CD4-positive, alpha-beta T cell treated with Interleukin-6 at 100 ng/mL for 8 hours (primary cell): ENCODE measurements around the gene CLIC4.
"Not testable (repeated sequence)": the region's sequence is repeated elsewhere in the genome, so short reads cannot be mapped to it uniquely, and the experiment has no call there.

Source experiments
- DNase-seq: peaks from one replicate; pipeline ENCODE4 v3.0.0-alpha.2; 2020; ENCODE audit warnings: mixed read lengths, low spot score

CLIC4 gene

DNA sequence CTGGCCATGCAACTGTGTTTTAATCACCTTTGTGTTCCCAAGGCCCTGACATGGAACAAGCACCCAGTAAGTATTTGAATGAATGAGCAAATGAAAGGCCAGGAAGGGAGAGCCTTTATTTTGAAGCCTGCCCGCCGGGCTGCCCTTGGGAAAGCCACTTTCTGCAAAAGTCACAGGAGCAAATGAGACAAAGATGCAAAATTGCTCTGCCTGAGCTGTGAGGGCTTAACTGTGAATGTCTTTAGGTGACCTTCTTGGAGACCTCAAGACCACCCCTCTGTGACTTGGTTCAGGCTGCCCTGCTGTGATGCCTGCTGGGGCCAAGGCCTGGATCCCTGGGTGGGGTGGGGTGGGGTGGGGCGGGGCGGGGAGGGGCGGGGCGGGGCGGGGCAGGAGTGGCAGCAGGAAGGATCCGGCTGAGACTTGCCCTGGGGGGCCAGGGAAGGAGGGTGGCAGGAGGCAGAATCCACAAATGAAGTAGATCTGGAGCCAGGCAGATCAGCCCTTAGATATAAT lies 130.8 kb downstream of the CLIC4 start:
- DNase-seq: no peak

DNA sequence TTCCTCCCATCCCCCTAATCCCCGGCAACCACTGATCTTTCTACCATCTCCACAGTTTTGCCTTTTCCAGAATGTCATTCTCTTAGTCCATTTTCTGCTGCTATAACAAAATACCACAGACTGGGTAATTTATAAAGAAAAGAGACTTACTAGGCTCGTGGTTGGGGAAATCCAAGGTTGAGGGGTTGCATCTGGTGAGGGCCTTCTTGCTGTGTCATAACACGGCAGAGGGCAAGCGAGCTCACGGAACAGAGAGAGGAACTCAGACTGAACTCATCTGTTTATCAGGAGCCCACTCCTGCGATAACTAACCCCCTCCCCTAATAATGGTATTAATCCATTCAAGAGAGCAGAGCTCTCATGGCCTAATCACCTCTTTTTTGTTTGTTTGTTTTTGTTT lies 132.8 kb downstream of the CLIC4 start:
- DNase-seq: no peak

DNA sequence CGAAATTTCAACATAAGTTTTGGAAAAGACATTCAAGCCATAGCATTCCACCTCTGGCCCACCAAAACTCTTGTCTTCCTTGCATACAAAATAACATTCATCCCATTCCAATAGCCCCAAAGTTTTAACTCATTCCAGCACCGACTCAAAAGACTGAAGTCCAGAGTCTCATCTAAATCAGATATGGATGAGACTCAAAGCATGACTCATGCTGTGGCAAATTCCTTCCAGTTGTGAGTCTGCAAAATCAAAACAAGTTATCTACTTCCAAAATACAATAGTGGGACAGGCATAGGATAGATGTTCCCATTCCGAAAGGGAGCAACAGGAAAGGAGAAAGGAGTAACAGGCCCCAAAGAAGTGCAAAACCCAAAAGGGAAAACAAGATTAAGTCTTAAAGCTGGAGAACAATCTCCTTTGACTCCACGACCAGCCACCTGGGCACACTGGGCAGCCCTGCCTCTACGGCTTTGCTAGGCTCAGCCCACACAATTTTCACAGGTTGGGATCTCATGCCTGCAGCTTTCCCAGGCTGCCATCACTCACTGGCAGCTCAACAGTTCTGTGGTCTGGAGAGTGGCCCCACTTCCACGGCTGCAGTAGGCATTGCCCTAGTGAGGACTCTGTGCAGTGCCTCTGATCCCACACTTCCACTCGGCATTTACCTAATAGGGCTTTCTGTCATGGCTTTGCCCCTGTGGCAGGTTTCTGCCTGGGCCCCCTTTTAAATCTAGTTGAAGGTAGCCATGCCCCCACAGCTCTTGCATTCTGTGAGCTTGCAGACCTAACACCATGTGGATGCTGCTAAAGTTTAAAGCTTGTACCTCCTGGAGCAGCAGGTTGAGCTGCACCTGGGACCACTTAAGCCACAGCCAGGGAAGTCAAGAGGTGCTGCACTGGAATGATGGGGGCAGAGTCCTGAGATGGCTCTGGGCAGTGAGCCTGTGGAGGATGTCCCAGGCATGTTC lies 133.8 kb downstream of the CLIC4 start:
- no peak for DNase-seq

DNA sequence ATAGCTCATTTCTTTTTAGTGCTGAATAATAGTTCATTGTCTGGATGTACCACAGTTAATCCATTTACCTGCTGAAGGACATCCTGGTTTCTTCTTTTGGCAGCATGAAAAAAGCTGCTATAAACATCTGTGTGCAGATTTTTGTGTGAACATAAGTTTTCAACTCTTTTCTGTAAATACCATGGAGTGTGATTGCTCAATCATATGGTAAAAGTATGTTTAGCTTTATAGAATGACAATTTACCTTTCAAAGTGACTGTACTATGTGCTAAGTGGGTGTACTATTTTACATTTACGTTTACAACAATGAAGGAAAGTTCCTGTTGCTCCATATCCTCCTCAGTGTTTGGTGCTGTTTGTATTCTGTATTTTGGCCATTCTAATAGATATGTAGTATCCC lies 135.8 kb downstream of the CLIC4 start:
- no peak for DNase-seq

DNA sequence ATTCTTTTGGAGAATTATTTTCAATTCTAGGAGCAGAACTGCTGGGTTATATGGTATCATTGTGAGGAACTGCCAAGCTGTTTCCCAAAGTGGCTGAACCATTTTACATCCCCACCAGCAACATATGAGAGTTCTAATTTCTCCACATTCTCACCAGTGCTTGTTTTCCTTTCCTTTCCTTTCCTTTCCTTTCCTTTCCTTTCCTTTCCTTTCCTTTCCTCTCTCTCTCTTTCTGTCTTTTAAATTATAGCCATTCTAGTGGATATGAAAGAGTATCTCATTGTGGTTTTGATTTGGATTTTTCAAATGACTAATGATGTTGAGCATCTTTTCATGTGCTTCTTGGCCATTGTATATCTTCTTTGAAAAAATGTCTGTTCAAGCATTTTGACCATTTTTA lies 139.5 kb downstream of the CLIC4 start:
- no peak for DNase-seq

GRCh38 chr1:24886241-24886640 lies 141.0 kb downstream of the CLIC4 start:
- DNase-seq: no peak

DNA sequence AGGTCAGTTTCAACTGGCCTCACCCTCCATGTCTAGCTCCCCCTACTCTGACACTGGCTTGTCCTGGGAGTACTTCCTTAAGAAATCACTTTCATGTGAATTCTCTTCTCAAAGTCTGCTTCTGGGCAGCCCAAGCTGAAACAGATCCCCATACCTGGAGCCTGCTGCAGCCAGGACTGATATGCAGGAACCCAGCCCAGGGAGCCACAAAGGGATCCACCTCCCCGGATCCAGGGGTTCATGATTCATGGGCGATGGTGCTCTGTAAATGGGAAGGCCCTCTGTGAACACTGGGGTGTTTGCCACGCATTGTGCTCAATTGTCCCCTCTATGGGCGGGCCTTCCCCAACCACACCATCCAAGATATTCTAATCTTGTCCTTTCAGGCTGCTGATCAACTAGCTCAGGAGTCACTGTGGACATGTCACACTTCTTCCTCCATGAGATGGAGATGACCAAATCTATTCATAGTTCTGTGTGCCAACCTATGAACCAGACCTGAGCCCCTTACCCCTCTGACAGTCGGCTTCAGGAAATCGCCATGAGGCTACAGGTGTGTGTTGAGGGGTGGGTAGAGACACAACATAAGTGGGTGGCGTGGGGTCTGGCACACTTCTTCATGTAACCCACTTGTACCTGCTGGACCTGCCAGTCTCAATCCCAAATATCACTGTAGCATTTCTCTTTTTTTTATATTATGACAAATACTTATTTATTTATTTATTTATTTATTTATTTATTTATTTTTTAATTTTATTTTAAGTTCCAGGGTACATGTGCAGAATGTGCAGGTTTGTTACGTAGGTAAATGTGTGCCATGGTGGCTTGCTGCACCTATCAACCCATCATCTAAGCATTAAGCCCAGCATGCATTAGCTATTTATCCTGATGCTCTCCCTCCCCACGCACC lies 143.1 kb downstream of the CLIC4 start:
- DNase-seq: no peak

GRCh38 chr1:24888971-24889676 lies 143.9 kb downstream of the CLIC4 start:
- no peak for DNase-seq

DNA sequence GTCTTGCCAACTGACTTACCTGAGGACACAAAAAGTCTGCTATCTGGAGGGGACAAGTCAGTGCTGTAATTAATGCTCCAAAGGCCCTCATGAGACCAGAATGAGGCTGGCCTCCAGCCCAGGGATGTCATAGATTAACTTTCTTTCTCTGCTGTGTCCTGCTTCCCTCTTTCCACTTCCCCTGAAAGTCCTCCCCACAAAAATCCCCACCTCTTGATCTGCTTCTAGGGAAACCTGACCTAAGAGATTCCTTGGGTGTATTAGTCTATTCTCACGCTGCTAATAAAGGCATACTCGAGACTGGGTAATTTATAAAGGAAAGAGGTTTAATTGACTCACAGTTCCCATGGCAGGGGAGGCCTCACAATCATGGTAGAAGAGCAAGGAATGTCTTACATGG lies 145.6 kb downstream of the CLIC4 start:
- no peak for DNase-seq

DNA sequence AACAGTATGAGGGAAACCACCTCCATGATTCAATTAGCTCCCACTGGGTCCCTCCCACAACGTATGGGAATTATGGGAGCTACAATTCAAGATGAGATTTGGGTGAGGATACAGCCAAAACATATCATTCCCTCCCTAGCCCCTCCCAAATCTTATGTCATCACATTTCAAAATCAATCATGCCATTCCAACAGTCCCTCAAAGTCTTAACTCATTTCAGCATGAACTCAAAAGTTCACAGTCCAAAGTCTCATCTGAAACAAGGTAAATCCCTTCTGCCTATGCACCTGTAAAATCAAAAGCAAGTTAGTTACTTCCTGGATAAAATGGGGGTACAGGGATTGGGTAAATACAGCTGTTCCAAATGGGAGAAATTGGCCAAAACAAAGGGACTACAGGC lies 146.1 kb downstream of the CLIC4 start:
- not testable (repeated sequence) for DNase-seq

DNA sequence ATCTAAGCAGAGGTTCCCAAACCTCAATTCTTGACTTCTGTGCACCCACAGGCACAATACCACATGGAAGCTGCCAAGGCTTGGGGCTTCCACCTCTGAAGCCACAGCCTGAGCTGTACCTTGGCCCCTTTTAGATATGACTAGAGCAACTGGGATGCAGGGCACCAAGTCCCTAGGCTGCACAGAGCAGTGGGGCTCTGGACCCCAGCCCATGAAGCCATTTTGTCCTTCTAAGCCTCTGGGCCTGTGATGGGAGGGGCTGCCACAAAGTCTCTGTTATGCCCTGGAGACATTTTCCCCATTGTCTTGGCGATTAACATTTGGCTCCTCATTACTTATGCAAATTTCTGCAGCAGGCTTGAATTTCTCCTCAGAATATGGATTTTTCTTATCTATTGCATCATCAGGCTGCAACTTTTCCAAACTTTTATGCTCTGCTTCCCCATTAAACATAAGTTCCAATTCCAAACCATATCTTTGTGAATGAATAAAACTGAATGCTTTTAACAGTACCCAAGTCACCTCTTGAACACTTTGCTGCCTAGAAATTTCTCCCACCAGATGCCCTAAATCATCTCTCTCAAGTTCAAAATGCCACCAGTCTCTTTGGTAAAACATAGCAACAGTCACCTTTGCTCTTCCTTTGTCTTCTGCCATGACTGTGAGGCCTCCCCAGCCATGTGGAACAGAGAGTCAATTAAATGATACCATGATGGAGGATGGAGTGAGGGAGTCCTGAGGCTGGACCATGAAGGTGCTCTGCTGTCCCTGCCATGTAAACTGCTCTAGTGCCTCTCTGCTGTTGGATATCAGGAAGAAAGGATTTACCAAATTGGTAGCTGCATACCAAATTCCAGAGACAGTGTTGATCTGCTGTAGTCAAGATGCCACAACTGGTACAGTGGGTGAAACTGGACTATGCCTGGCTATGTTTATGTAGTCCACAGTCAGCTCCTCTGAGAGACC lies 147.2 kb downstream of the CLIC4 start:
- DNase-seq: no peak

GRCh38 chr1:24893431-24893830 lies 148.2 kb downstream of the CLIC4 start:
- DNase-seq: no peak
